Gastroesophageal sphincter (tissue), 3 donors: Measurements from ENCODE around the gene WDR26.

Experiments
- CTCF ChIP-seq, 4 experiments: fragments of 200-600 bp in 2 of 4; fragments of 450-650 bp in 2 of 4; sonication (generic) in 1 of 4; IDR thresholded peaks; one replicate each; pipeline ENCODE4 v1.5.1; 2017 to 2019; ENCODE audit warnings: antibody characterized with exemption in 4 of 4, mild to moderate bottlenecking in 2 of 4, moderate library complexity in 2 of 4
- POLR2A ChIP-seq, 2 donors: fragments of 450-650 bp; IDR thresholded peaks; one replicate each; pipeline ENCODE4 v1.6.1; 2017; ENCODE audit warnings: antibody characterized with exemption in 2 of 2, mild to moderate bottlenecking in 2 of 2, moderate library complexity in 1 of 2

DNA sequence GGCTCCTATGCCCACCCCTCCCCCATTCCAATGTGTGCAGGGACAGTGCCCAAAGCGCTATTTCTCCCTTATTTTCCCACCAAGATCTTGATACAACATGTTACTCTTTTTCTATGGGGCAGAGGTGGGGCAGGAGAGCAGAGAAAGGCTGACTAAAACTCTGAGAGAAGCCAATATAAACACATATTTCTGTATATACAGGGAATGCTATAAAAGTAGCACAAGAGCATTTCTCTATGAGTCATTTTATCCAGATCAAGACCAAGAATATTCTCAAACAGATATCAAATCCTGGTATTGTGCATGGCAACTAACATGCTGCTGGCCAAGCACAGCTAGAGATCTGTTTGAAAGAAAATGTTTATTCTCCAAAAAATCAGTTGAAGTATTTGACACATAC, 7.3 kb downstream of the WDR26 start:
- TF ChIP-seq POLR2A (IDR thresholded peaks at IDR 0.05) (no peak), CTCF (IDR thresholded peaks at IDR 0.05) (no peak)
